ENCODE measurements around the gene DNAJC1.
A peak's percentile ranks its signal among the peaks of the same experiment; 100 is the strongest.

The DNAJC1 gene

GRCh38 chr10:22005763-22006162 is 2.2 kb upstream of the DNAJC1 start:
- no peak for DNase-seq

- DNase-seq = no peak
These were observed 393 bp upstream of the DNAJC1 start for GRCh38 chr10:22003964-22004281.

GRCh38 chr10:22002591-22003176 is 846 bp downstream of the DNAJC1 start:
- peak; percentile 38 for DNase-seq

- DNase-seq = no peak
These were observed 8.0 kb downstream of the DNAJC1 start for GRCh38 chr10:21995557-21995956.

- no peak for DNase-seq
These were observed 10.0 kb downstream of the DNAJC1 start for GRCh38 chr10:21993360-21994001.

GRCh38 chr10:21991785-21992184 is 11.7 kb downstream of the DNAJC1 start:
- no peak for DNase-seq

- no peak for DNase-seq
These were observed 13.1 kb downstream of the DNAJC1 start for GRCh38 chr10:21990449-21990848.

GRCh38 chr10:21989453-21990154 is 13.9 kb downstream of the DNAJC1 start:
- peak; percentile 14 for DNase-seq

GRCh38 chr10:21985541-21985940 is 18.0 kb downstream of the DNAJC1 start:
- DNase-seq = no peak

GRCh38 chr10:21981118-21981517 is 22.4 kb downstream of the DNAJC1 start:
- no peak for DNase-seq

GRCh38 chr10:21980691-21981090 is 22.8 kb downstream of the DNAJC1 start:
- no peak for DNase-seq

GRCh38 chr10:21978191-21978862 is 25.2 kb downstream of the DNAJC1 start:
- DNase-seq = no peak

GRCh38 chr10:21976739-21977138 is 26.8 kb downstream of the DNAJC1 start:
- no peak for DNase-seq

GRCh38 chr10:21976280-21976679 is 27.2 kb downstream of the DNAJC1 start:
- no peak for DNase-seq

- no peak for DNase-seq
These were observed 28.0 kb downstream of the DNAJC1 start for GRCh38 chr10:21975378-21975990.

- DNase-seq = no peak
These were observed 30.9 kb downstream of the DNAJC1 start for GRCh38 chr10:21972584-21972983.

GRCh38 chr10:21969326-21970287 is 33.9 kb downstream of the DNAJC1 start:
- DNase-seq = no peak

GRCh38 chr10:21964983-21965665 is 38.4 kb downstream of the DNAJC1 start:
- no peak for DNase-seq

- no peak for DNase-seq
These were observed 41.2 kb downstream of the DNAJC1 start for GRCh38 chr10:21962358-21962757.

- no peak for DNase-seq
These were observed 41.7 kb downstream of the DNAJC1 start for GRCh38 chr10:21961847-21962246.

GRCh38 chr10:21959998-21960397 is 43.5 kb downstream of the DNAJC1 start:
- DNase-seq = no peak

- no peak for DNase-seq
These were observed 48.8 kb downstream of the DNAJC1 start for GRCh38 chr10:21954690-21955089.

Measured in activated gamma-delta T cell treated with Interleukin-2 at 50 U/mL for 16 hours (primary cell).